Fibroblast of the aortic adventitia (primary cell): Measurements from ENCODE around the gene CANT1. TPM values are rescaled to one million over a fixed set of nuclear protein-coding genes. Genes with fewer than 3 reads are reported as not detected.

Source experiments
- DNase-seq: peaks from one replicate; pipeline ENCODE4 v3.0.0-alpha.2; 2010; ENCODE audit warnings: low read depth
- H3K4me3 ChIP-seq: 2 replicates; pipeline ENCODE4 v1.5.1; 2011; ENCODE audit warnings: low read depth, mild to moderate bottlenecking, control low read depth, low read length, moderate library complexity
- total RNA-seq: library from RNA; depleted of rRNA; stranded (reverse); fragments of >200 nt; gene quantifications from 2 replicates; pipeline ENCODE4 v1.2.3, GENCODE V29; 2012; ENCODE audit warnings: low replicate concordance
- TF ChIP-seq, protein P1 (sequence below): IDR thresholded peaks from 2 replicates; pipeline ENCODE4 v1.5.1; 2011; ENCODE audit warnings: mild to moderate bottlenecking, low read length, control low read depth, inconsistent platforms; ENCODE audit not compliant: insufficient read depth

CANT1 gene
- total RNA-seq, 1 donor, result 53.0 TPM

DNA sequence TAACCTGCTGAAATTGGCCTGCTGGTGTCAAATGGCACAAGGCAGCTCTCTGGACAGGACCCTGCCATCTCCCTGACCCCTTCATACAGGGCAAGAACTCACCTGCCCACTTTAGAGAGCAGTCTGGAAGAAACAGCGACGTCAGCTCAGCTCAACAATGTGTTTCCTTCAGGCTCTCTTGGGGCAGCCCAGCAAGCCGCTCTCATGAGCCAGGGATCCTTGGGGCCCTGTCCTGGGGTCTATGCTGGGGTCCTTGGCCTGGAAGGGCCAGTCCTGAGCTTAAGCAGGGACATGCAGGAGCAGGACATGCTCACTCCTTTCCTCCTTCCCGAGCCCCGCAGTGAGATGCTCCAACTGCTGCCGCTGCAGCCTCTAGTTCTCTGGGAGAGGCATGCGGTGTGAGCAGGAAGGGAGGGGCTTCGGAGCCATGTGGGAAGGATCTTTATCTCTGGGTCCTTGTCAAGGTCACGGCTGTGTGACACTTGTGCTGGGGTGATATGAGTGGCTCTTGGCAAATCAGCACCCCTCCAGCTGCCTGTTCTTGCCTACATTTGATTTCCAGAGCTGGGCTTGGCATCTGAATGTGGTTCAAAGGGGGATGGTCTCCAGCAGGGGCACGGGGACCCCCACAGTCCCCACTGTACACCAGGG, 17.8 kb upstream of the CANT1 start:
- TF ChIP-seq, protein P1, sequence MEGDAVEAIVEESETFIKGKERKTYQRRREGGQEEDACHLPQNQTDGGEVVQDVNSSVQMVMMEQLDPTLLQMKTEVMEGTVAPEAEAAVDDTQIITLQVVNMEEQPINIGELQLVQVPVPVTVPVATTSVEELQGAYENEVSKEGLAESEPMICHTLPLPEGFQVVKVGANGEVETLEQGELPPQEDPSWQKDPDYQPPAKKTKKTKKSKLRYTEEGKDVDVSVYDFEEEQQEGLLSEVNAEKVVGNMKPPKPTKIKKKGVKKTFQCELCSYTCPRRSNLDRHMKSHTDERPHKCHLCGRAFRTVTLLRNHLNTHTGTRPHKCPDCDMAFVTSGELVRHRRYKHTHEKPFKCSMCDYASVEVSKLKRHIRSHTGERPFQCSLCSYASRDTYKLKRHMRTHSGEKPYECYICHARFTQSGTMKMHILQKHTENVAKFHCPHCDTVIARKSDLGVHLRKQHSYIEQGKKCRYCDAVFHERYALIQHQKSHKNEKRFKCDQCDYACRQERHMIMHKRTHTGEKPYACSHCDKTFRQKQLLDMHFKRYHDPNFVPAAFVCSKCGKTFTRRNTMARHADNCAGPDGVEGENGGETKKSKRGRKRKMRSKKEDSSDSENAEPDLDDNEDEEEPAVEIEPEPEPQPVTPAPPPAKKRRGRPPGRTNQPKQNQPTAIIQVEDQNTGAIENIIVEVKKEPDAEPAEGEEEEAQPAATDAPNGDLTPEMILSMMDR, result no peak
- no peak for DNase-seq
- H3K4me3 ChIP-seq, result no peak overlapping the region

DNA sequence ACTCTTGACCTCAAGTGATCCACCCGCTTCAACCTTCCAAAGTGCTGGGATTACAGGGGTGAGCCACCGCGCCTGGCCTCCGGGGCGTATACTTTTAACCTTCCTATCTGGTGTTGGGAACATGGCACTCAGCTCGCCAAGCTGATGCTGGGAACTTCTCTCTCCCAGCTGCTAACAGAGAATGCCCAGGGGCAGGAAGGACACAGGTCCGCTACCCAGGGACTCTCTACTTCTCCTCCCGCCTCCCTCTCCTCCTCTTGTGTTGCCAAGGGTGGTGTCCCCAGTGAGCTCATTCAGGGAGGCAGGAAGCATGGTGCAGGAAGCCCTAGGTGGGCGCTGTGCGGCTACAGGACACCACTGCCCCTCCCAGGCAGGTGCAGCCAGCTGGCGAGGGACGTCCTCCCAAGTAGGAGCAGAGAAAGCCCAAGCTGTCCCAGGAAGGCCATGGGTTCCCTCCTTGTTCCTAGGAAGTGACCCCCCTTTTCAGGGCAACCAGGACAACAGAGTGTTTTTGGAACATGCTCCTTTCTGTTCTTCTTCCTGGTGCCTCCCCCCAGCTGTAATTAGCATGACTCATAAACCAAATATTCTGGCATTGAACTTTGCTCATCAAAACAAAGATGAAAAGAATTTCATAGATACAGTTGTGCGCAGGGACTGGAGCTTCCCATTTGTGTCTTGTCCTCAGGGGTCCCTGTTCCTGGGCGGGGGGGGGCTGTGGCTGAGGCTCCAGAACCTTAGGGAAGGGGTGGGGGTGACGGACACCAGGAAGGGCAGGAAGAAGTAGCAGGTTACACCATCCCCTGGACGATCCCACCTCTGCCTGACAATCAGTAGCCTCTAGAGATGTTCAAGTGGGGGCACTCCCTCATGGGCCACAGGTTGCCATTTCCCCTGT, 17.1 kb upstream of the CANT1 start:
- peak; percentile 65 for DNase-seq
- no peak overlapping the region for H3K4me3 ChIP-seq
- TF ChIP-seq, protein P1, result no peak

DNA sequence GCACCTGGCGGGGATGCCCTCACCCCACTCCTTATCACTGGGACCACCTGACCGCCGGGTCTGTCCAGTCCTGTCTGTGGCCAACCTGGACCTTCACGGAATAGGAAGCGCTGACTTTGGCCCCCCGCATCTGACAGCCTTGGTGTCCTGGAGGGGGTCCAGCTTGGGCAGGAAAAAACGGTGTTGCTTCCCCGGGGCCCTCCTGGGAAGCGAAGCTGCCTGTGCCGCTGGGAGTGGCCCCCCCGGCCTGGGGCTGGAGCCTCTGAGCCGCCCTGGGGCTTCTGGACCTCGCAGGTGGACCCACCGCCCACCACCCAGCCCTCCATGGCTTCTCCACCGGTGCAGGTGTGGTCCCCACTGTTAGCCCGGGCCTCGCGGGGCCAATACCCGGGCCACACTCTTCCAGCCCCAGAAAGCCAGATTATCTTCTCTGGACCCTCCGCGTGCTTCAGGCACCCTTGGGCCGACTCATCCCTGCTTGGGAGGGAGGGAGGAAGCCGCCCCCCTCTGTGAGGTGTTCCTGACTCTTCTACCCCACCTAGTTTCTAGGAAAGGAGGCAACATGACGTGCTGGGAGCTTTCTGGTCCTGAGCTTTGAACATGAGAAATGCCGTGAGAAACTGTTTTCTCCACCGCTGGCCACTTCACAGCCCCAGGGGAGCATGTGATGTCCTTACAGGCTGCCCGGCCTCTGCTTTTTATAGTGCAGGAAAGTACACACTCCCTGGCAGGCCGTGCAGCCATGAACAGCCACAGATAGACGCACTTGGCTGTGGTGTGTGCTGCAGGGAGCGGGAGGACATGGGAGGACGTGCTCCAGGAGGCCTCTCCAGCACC, 15.6 kb upstream of the CANT1 start:
- DNase-seq, result no peak
- peak overlapping the region; percentile 73 for H3K4me3 ChIP-seq
- TF ChIP-seq, protein P1, result no peak

DNA sequence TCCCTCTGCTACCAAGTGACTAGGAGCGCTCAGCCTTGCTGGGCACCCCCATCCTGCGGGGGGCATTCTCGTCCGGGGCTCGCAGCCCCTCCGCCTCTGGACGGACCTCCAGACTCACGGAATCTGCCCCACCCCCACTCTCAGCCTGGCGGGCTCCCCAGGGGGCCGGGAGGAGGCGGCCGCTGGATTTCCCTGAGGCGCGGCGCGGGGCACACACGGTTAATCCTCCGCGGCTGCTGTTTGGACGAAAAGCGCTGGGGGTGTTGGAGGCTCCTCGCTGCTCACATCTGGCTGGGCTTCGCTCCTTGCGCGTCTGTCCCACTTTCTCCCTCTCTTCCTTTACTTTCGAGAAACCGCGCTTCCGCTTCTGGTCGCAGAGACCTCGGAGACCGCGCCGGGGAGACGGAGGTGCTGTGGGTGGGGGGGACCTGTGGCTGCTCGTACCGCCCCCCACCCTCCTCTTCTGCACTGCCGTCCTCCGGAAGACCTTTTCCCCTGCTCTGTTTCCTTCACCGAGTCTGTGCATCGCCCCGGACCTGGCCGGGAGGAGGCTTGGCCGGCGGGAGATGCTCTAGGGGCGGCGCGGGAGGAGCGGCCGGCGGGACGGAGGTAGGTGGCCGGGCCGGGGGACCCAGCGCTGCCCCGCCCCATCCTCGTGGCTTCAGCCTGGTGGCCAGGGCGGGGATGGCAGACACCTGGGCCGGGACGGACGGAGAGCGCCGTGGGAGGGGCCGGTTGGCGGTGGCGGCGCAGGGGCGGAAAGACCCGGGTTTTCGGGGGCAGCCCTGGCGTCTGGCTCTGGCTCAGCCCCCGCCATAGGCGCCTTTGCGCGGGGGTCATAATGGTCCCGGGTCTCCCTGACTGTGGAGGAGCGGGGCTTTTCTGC, 14.6 kb upstream of the CANT1 start, which contains the start of gene C1QTNF1:
C1QTNF1 (plus strand) TSS at position 284 of the 886 bp plus-strand sequence. CDS start 19,800 bp downstream, outside the sequence.
- H3K4me3 ChIP-seq, result peak within 1 kb of the TSS; percentile 73
- TF ChIP-seq, protein P1, result peak; percentile 36
- DNase-seq, result peak; percentile 62

DNA sequence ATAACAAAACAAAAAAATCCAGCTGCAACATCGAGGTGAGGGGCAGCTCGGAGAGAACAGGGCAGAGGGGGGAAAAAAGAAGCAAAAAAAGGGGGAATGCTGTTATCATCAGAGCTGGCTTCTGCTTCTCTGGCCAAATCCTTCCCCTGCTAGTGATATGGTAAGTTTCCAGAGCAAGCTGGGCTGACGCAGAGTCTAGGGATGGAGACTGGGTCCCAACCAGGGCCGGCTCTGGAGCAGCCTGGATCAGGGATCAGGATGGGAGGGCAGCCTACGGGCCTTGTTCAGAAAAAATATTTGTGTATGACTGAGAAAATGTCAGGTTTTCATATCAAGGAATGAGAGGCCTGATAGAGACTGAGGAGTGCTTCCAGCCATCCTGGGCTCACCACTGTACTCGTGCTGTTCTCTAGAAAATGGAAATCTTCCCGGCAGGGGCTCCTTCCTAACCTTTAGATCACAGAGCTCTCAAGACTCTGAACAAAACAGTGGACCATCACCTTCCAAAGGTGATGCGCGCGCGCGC, 13.7 kb upstream of the CANT1 start:
- DNase-seq, result peak; percentile 39
- TF ChIP-seq, protein P1, result no peak

More for the DNA sequence above, 13.7 kb upstream of the CANT1 start:
- no peak overlapping the region for H3K4me3 ChIP-seq
